ENCODE data around the gene PLAC1.

The PLAC1 gene

GRCh38 chrX:134685668-134686067 is 27.4 kb upstream of the PLAC1 start:
- Histone ChIP-seq H3K36me3 (ENCODE audit: control insufficient read depth, insufficient read depth, low read length) (no peaks in the 10 kb centered on the region), H3K4me3 (replicated peaks; ENCODE audit: low read depth, low read length) (no peak overlapping the region), H3K27me3 (replicated peaks; ENCODE audit: control insufficient read depth, insufficient read depth, low read length) (no peaks in the 10 kb centered on the region)
- peak; percentile 14 for DNase-seq (ENCODE audit: extremely low read depth, insufficient read length)
- no peak for TF ChIP-seq CTCF (IDR thresholded peaks at IDR 0.05; ENCODE audit: insufficient read depth, low read length, poor library complexity, severe bottlenecking)

- Histone ChIP-seq H3K4me3 (replicated peaks; ENCODE audit: low read depth, low read length) (no peak overlapping the region), H3K27me3 (replicated peaks; ENCODE audit: control insufficient read depth, insufficient read depth, low read length) (no peaks in the 10 kb centered on the region), H3K36me3 (ENCODE audit: control insufficient read depth, insufficient read depth, low read length) (no peaks in the 10 kb centered on the region)
- DNase-seq (ENCODE audit: extremely low read depth, insufficient read length), result no peak
- no peak for TF ChIP-seq CTCF (IDR thresholded peaks at IDR 0.05; ENCODE audit: insufficient read depth, low read length, poor library complexity, severe bottlenecking)
These were observed 26.7 kb upstream of the PLAC1 start for GRCh38 chrX:134684956-134685355.

- Histone ChIP-seq H3K36me3 (ENCODE audit: control insufficient read depth, insufficient read depth, low read length) (no peaks in the 10 kb centered on the region), H3K4me3 (replicated peaks; ENCODE audit: low read depth, low read length) (no peak overlapping the region), H3K27me3 (replicated peaks; ENCODE audit: control insufficient read depth, insufficient read depth, low read length) (no peaks in the 10 kb centered on the region)
- no peak for DNase-seq (ENCODE audit: extremely low read depth, insufficient read length)
- no peak for TF ChIP-seq CTCF (IDR thresholded peaks at IDR 0.05; ENCODE audit: insufficient read depth, low read length, poor library complexity, severe bottlenecking)
These were observed 25.2 kb upstream of the PLAC1 start for GRCh38 chrX:134683351-134684005.

GRCh38 chrX:134682081-134682480 is 23.8 kb upstream of the PLAC1 start:
- Histone ChIP-seq H3K27me3 (replicated peaks; ENCODE audit: control insufficient read depth, insufficient read depth, low read length) (no peaks in the 10 kb centered on the region), H3K4me3 (replicated peaks; ENCODE audit: low read depth, low read length) (no peak overlapping the region), H3K36me3 (ENCODE audit: control insufficient read depth, insufficient read depth, low read length) (no peaks in the 10 kb centered on the region)
- no peak for TF ChIP-seq CTCF (IDR thresholded peaks at IDR 0.05; ENCODE audit: insufficient read depth, low read length, poor library complexity, severe bottlenecking)
- DNase-seq (ENCODE audit: extremely low read depth, insufficient read length), result no peak

GRCh38 chrX:134679644-134680043 is 21.4 kb upstream of the PLAC1 start:
- no peaks in the 10 kb centered on the region; the same call in 1 of the 2 replicates for H3K27me3 ChIP-seq (replicated peaks; ENCODE audit: control insufficient read depth, insufficient read depth, low read length)
- peak; percentile 9 for DNase-seq (ENCODE audit: extremely low read depth, insufficient read length)
- TF ChIP-seq CTCF (IDR thresholded peaks at IDR 0.05; ENCODE audit: insufficient read depth, low read length, poor library complexity, severe bottlenecking), result no peak

GRCh38 chrX:134679221-134679620 is 20.9 kb upstream of the PLAC1 start:
- DNase-seq (ENCODE audit: extremely low read depth, insufficient read length), result no peak
- no peak for TF ChIP-seq CTCF (IDR thresholded peaks at IDR 0.05; ENCODE audit: insufficient read depth, low read length, poor library complexity, severe bottlenecking)
- Histone ChIP-seq H3K27me3 (replicated peaks; ENCODE audit: control insufficient read depth, insufficient read depth, low read length) (no peaks in the 10 kb centered on the region; the same call in 1 of the 2 replicates), H3K36me3 (ENCODE audit: control insufficient read depth, insufficient read depth, low read length) (no peaks in the 10 kb centered on the region), H3K4me3 (replicated peaks; ENCODE audit: low read depth, low read length) (no peak overlapping the region)

More at GRCh38 chrX:134679644-134680043, 21.4 kb upstream of the PLAC1 start:
- no peaks in the 10 kb centered on the region for H3K36me3 ChIP-seq (ENCODE audit: control insufficient read depth, insufficient read depth, low read length)
- H3K4me3 ChIP-seq (replicated peaks; ENCODE audit: low read depth, low read length), result no peak overlapping the region

Measured in GM06990 (cell line).